HepG2 (cell line): ENCODE data around the gene PPP6R2.

Source experiments
- MTA1 ChIP-seq: sonication (generic); formaldehyde crosslinking; IDR thresholded peaks from 2 replicates; pipeline ENCODE4 v1.4.0; 2020; ENCODE audit warnings: missing genetic modification reagents, mild to moderate bottlenecking, borderline replicate concordance
- ZNF24 ChIP-seq: fragments of 450-650 bp; IDR thresholded peaks from 2 replicates; pipeline ENCODE4 v1.6.1; 2017; ENCODE audit warnings: antibody characterized with exemption, mild to moderate bottlenecking

DNA sequence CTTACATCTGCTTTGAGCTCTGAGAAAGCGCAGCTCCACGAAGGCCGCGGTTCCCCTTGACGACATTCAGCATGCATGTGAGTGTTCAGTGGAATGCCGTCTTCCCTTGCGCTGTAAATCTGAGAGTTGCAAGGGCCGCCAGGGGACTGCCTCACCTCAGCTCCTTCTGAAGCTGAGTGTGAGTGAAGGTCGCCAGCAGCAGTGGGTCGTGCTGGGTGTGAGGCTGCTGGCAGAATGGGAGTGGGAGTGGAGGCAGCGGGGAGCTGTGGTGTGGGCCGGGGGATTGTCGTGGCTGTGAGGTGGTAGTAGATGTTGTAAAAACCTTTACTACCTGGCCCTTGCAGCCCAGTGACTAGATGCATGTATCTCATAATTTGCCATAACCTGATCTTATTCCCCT, 65.2 kb downstream of the PPP6R2 start:
- TF ChIP-seq MTA1 (CRISPR knock-in tag) (no peak), ZNF24 (no peak)
